ENCODE data around the gene CCDC9.
"Not testable (repeated sequence)": the region's sequence is repeated elsewhere in the genome, so short reads cannot be mapped to it uniquely, and the experiment has no call there.

Gene CCDC9

GRCh38 chr19:47231215-47232054 lies 24.9 kb upstream of the CCDC9 start:
- FAIRE-seq (no peak), DNase-seq (ENCODE audit: insufficient read length, low spot score) (peak; percentile 69)

GRCh38 chr19:47232422-47233211 lies 23.7 kb upstream of the CCDC9 start:
- FAIRE-seq (peak; percentile 26), DNase-seq (ENCODE audit: insufficient read length, low spot score) (no peak)

- DNase-seq (ENCODE audit: insufficient read length, low spot score): no peak
- FAIRE-seq: no peak
Measured at GRCh38 chr19:47236072-47236675, 20.2 kb upstream of the CCDC9 start.

GRCh38 chr19:47239152-47239551 lies 17.2 kb upstream of the CCDC9 start:
- DNase-seq (ENCODE audit: insufficient read length, low spot score) (no peak), FAIRE-seq (no peak)

GRCh38 chr19:47239610-47240296 lies 16.6 kb upstream of the CCDC9 start:
- FAIRE-seq (peak; percentile 85), DNase-seq (ENCODE audit: insufficient read length, low spot score) (peak; percentile 76)

- FAIRE-seq (no peak), DNase-seq (ENCODE audit: insufficient read length, low spot score) (no peak)
Measured at GRCh38 chr19:47240556-47240955, 15.8 kb upstream of the CCDC9 start.

- DNase-seq (ENCODE audit: insufficient read length, low spot score) (no peak), FAIRE-seq (peak; percentile 82)
Measured at GRCh38 chr19:47240996-47241918, 15.1 kb upstream of the CCDC9 start.

- no peak for DNase-seq (ENCODE audit: insufficient read length, low spot score)
- no peak for FAIRE-seq
Measured at GRCh38 chr19:47241919-47242577, 14.3 kb upstream of the CCDC9 start.

- DNase-seq (ENCODE audit: insufficient read length, low spot score) (no peak), FAIRE-seq (no peak)
Measured at GRCh38 chr19:47243364-47243775, 13.0 kb upstream of the CCDC9 start.

- FAIRE-seq (no peak), DNase-seq (ENCODE audit: insufficient read length, low spot score) (peak; percentile 92)
Measured at GRCh38 chr19:47243776-47244547, 12.4 kb upstream of the CCDC9 start.

- FAIRE-seq (no peak), DNase-seq (ENCODE audit: insufficient read length, low spot score) (no peak)
Measured at GRCh38 chr19:47247308-47247990, 8.9 kb upstream of the CCDC9 start.

GRCh38 chr19:47253016-47253415 lies 3.3 kb upstream of the CCDC9 start:
- DNase-seq (ENCODE audit: insufficient read length, low spot score); FAIRE-seq: not testable (repeated sequence)

- DNase-seq (ENCODE audit: insufficient read length, low spot score): peak; percentile 52
- FAIRE-seq: peak; percentile 60
Measured at GRCh38 chr19:47253467-47253881, 2.9 kb upstream of the CCDC9 start.

- no peak for FAIRE-seq
Measured at GRCh38 chr19:47253970-47254369, 2.4 kb upstream of the CCDC9 start.

GRCh38 chr19:47256693-47257410 lies 527 bp downstream of the CCDC9 start:
- peak; percentile 94 for DNase-seq (ENCODE audit: insufficient read length, low spot score)
- FAIRE-seq: peak; percentile 99

More at GRCh38 chr19:47253970-47254369, 2.4 kb upstream of the CCDC9 start:
- DNase-seq (ENCODE audit: insufficient read length, low spot score): no peak

- peak; percentile 90 for DNase-seq (ENCODE audit: insufficient read length, low spot score)
- FAIRE-seq: no peak
Measured at GRCh38 chr19:47257411-47258169, 1.3 kb downstream of the CCDC9 start.

All from HTR-8/SVneo (cell line).